Measurements from ENCODE around the gene MRPS22. TPM values are rescaled to one million over a fixed set of nuclear protein-coding genes. Genes with fewer than 3 reads are reported as not detected.

The MRPS22 gene
- total and polyA plus RNA-seq, 2 of the 13 experiments (the other 11 are each of a cell fraction or from before 2014, with no cell fraction given): 52.7 to 113 TPM

- TF ChIP-seq FOXP1 (IDR thresholded peaks at IDR 0.05) (no peak), FOXP1 (CRISPR knock-in tag; IDR thresholded peaks at IDR 0.05) (no peak), ZNF34 (CRISPR knock-in tag; IDR thresholded peaks at IDR 0.05; ENCODE audit: borderline replicate concordance) (no peak), NFYB (CRISPR knock-in tag; IDR thresholded peaks at IDR 0.05) (peak; percentile 39; the same call in 1 of the 2 replicates), GATAD1 (CRISPR knock-in tag; IDR thresholded peaks at IDR 0.05) (peak; percentile 92), TEAD3 (CRISPR knock-in tag; optimal IDR thresholded peaks at IDR 0.05; ENCODE audit: borderline replicate concordance) (peak; percentile 26), ZNF331 (CRISPR knock-in tag; IDR thresholded peaks at IDR 0.05) (peak; percentile 65; the same call in 1 of the 2 replicates), TERF1 (CRISPR knock-in tag; IDR thresholded peaks at IDR 0.05) (no peak), ATF7-NPFF (CRISPR knock-in tag; IDR thresholded peaks at IDR 0.05; ENCODE audit: low read depth) (peak; percentile 76; the same call in 1 of the 2 replicates), CBX1 (IDR thresholded peaks at IDR 0.05; ENCODE audit: low read depth) (no peak), GRHL1 (CRISPR knock-in tag; conservative IDR thresholded peaks at IDR 0.05) (no peak), PAXIP1 (CRISPR knock-in tag; conservative IDR thresholded peaks at IDR 0.05) (no peak; the same call in 1 of the 2 replicates), ZNF142 (CRISPR knock-in tag; IDR thresholded peaks at IDR 0.05) (no peak), CREB1 (IDR thresholded peaks at IDR 0.05) (peak; percentile 91), CREB1 (CRISPR knock-in tag; IDR thresholded peaks at IDR 0.05) (peak; percentile 90), ZNF619 (CRISPR knock-in tag; IDR thresholded peaks at IDR 0.05) (peak; percentile 77; the same call in 1 of the 2 replicates), ZNF329 (CRISPR knock-in tag; IDR thresholded peaks at IDR 0.05; ENCODE audit: low read depth) (0 out of 2 replicates have a peak, but pooled peaks have one; percentile 1), FOXK1 (CRISPR knock-in tag; IDR thresholded peaks at IDR 0.05; ENCODE audit: borderline replicate concordance, low read depth) (peak; percentile 57; the same call in 1 of the 2 replicates)
Measured at GRCh38 chr3:139389552-139390368, 45.9 kb downstream of the MRPS22 start, which contains the start of gene COPB2 (continued).

Data from HepG2 (cell line).